Esophagus squamous epithelium (tissue), 5 donors: ENCODE measurements around the gene SEMA5A. TPM values are rescaled to one million over a fixed set of nuclear protein-coding genes. Genes with fewer than 3 reads are reported as not detected.

Experiments
- DNase-seq: peaks from one replicate; lab custom pipeline; 2025; lab: John Stamatoyannopoulos, UW
- H3K27ac ChIP-seq, 4 donors: fragments of 200-600 bp; sonication (generic); one replicate each; pipeline ENCODE4 v1.5.1; 2016 to 2019; ENCODE audit warnings: mild to moderate bottlenecking in 1 of 4
- H3K27me3 ChIP-seq, 4 donors: fragments of 200-600 bp; sonication (generic); 1 replicate in 3 of 4; 2 replicates in 1 of 4; pipeline versions ENCODE4 v1.5.1 to v1.6.0; 2017 to 2021; ENCODE audit warnings: antibody characterized with exemption in 1 of 4
- H3K36me3 ChIP-seq, 3 donors: fragments of 200-600 bp; sonication (generic); one replicate each; pipeline ENCODE4 v1.5.1; 2016 to 2019
- H3K4me1 ChIP-seq, 3 donors: fragments of 200-600 bp; sonication (generic); one replicate each; pipeline ENCODE4 v1.5.1; 2017 to 2019
- H3K4me3 ChIP-seq, 4 donors: fragments of 200-600 bp; sonication (generic); 1 replicate in 3 of 4; 2 replicates in 1 of 4; pipeline ENCODE4 v1.5.1; 2016 to 2019; ENCODE audit warnings: mild to moderate bottlenecking in 2 of 4, moderate library complexity in 1 of 4
- H3K9me3 ChIP-seq, 3 donors: fragments of 200-600 bp; sonication (generic); one replicate each; pipeline ENCODE4 v1.5.1; 2016 to 2019
- CTCF ChIP-seq, 6 experiments: fragments of 450-650 bp in 4 of 6; fragments of 200-600 bp in 2 of 6; sonication (generic) in 2 of 6; IDR thresholded peaks; one replicate each; pipeline ENCODE4 v1.5.1; 2016 to 2019; ENCODE audit warnings: antibody characterized with exemption in 6 of 6, mild to moderate bottlenecking in 4 of 6, moderate library complexity in 4 of 6
- POLR2A ChIP-seq, 4 donors: fragments of 450-650 bp; IDR thresholded peaks; one replicate each; pipeline ENCODE4 v1.6.1; 2017; ENCODE audit warnings: antibody characterized with exemption in 4 of 4, mild to moderate bottlenecking in 4 of 4, moderate library complexity in 3 of 4
- WGBS, 2 donors: methylation state at CpG; one replicate each; pipeline ENCODE4 v1.1.5; 2018; 5-methylcytosine and 5-hydroxymethylcytosine counted together
- intact Hi-C: fragments of 100-400 bp; cut with DNase I; formaldehyde crosslinking; loops from one replicate; pipeline ENCODE4 v1.15.0; 2022
- total RNA-seq, 4 donors: library from RNA; depleted of rRNA; stranded (reverse); fragments of >200 nt; gene quantifications; one replicate each; pipeline ENCODE4 v1.1.0, GENCODE V29; 2016
- donor health status: DM: yes; HTN: yes; CAD: no.

The SEMA5A gene
- total RNA-seq, 4 donors from 2014 or later: 3.9 to 9.4 (median 8.4) TPM

GRCh38 chr5:9126490-9126889, 419.4 kb downstream of the SEMA5A start:
- H3K9me3 ChIP-seq: no peaks in the 10 kb centered on the region
- H3K4me1 ChIP-seq: peaks cover 0 to 14% (median 4%) of the 10 kb centered on the region in 3 donors
- H3K27me3 ChIP-seq: no peaks in the 10 kb centered on the region
- WGBS, 2 donors: 59 to 61% methylated on average over 2 of the region's 2 CpGs
- TF ChIP-seq POLR2A (IDR thresholded peaks at IDR 0.05): no peak
- TF ChIP-seq CTCF (IDR thresholded peaks at IDR 0.05): no peak
- intact Hi-C loops: no loop called here
- H3K27ac ChIP-seq: no peak overlapping the region
- H3K36me3 ChIP-seq: no peaks in the 10 kb centered on the region
- no peak for DNase-seq
- H3K4me3 ChIP-seq: no peak overlapping the region

- H3K4me3 ChIP-seq: no peak overlapping the region
- WGBS, 2 donors: 67 to 85% methylated on average over 2 to 3 of the region's 3 CpGs
- intact Hi-C loops: no loop called here
Measured at GRCh38 chr5:9125852-9126251, 420.0 kb downstream of the SEMA5A start.

GRCh38 chr5:9124838-9125237, 421.0 kb downstream of the SEMA5A start:
- intact Hi-C loops: no loop called here
- 90 to 98% methylated on average over 6 of the region's 6 CpGs for WGBS, 2 donors
- Histone ChIP-seq H3K4me1 (peaks cover 0 to 14% (median 4%) of the 10 kb centered on the region in 3 donors), H3K36me3 (no peaks in the 10 kb centered on the region), H3K9me3 (no peaks in the 10 kb centered on the region), H3K27ac (no peak overlapping the region), H3K4me3 (no peak overlapping the region), H3K27me3 (no peaks in the 10 kb centered on the region)
- DNase-seq: no peak
- TF ChIP-seq CTCF (IDR thresholded peaks at IDR 0.05): no peak
- no peak for TF ChIP-seq POLR2A (IDR thresholded peaks at IDR 0.05)

More at GRCh38 chr5:9125852-9126251, 420.0 kb downstream of the SEMA5A start:
- no peak overlapping the region for H3K27ac ChIP-seq
- H3K9me3 ChIP-seq: no peaks in the 10 kb centered on the region
- DNase-seq: no peak
- TF ChIP-seq CTCF (IDR thresholded peaks at IDR 0.05): no peak
- no peak for TF ChIP-seq POLR2A (IDR thresholded peaks at IDR 0.05)
- no peaks in the 10 kb centered on the region for H3K27me3 ChIP-seq
- peaks cover 0 to 14% (median 4%) of the 10 kb centered on the region in 3 donors for H3K4me1 ChIP-seq
- H3K36me3 ChIP-seq: no peaks in the 10 kb centered on the region

- DNase-seq: no peak
- peaks cover 0 to under 1% (median 0%) of the 10 kb centered on the region in 3 donors for H3K36me3 ChIP-seq
- H3K9me3 ChIP-seq: no peaks in the 10 kb centered on the region
- WGBS, 2 donors: 20 to 40% methylated on average over 1 of the region's 3 CpGs
- intact Hi-C loops: no loop called here
- H3K27me3 ChIP-seq: no peaks in the 10 kb centered on the region
- no peak for TF ChIP-seq POLR2A (IDR thresholded peaks at IDR 0.05)
- no peak for TF ChIP-seq CTCF (IDR thresholded peaks at IDR 0.05)
- peak overlapping the region in 1 of 4 donors; percentile 2 for H3K27ac ChIP-seq
- H3K4me3 ChIP-seq: no peak overlapping the region
- H3K4me1 ChIP-seq: peaks cover 0 to 14% (median 4%) of the 10 kb centered on the region in 3 donors
Measured at GRCh38 chr5:9124071-9124470, 421.8 kb downstream of the SEMA5A start.

- Histone ChIP-seq H3K36me3 (peaks cover 0 to 9% (median 0%) of the 10 kb centered on the region in 3 donors), H3K4me3 (no peak overlapping the region), H3K9me3 (no peaks in the 10 kb centered on the region), H3K4me1 (peaks cover 0 to 14% (median 4%) of the 10 kb centered on the region in 3 donors), H3K27me3 (no peaks in the 10 kb centered on the region), H3K27ac (no peak overlapping the region)
- TF ChIP-seq CTCF (IDR thresholded peaks at IDR 0.05): no peak
- TF ChIP-seq POLR2A (IDR thresholded peaks at IDR 0.05): no peak
- 90 to 99% methylated on average over 7 to 13 of the region's 16 CpGs for WGBS, 2 donors
- intact Hi-C loops: no loop called here
- DNase-seq: no peak
Measured at GRCh38 chr5:9122528-9122927, 423.3 kb downstream of the SEMA5A start.
